ENCODE data around the gene ABCF2. TPM values are rescaled to one million over a fixed set of nuclear protein-coding genes. Genes with fewer than 3 reads are reported as not detected.

The ABCF2 gene
- total RNA-seq, 1 experiment from 2014 or later = 63.7 TPM

DNA sequence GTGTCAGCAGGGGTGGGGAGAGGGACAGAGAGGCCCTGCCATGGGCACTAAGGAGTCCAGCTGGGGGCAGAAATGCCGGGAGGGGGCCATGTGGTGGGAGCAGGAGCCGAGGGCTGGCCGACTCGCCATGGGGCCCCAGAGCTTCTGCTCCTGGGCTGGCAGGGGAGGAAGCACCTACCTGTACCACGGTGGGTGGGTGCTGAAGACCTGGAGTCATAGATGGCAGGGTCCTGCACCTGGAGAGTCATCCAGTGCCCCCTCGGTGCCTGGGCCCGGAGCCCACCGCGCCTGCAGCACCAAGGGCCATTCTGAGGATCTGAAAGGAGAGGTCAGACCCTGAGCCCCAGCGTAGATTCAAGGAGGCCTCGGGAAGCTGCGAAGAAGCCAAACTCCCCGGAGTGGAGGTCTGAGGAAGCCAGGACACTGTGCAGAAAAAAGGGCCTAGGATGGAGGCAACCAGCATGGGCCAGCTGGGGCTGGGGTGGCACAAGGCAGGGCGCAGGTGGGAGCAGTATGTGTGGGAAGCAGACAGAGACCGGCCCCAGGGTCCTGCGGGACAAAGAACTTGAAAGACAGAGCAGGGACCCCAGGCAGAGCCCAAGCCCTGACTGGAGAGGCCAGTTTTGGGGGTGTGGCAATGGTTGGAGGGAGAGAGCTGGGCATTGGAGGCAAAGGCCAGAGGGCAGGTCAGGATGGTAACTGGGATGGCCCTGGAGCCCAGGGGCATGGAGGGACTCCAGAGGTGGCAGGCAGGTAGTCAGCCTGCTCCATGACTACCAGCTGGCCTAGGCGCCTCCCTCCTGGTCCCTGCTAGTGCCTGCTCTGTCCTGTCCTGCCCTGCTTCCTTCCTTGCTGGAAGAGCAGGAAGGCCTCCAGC, 48.2 kb upstream of the ABCF2 start:
- H3K4me3 ChIP-seq (replicated peaks in 1 of 2; ENCODE audit: low read depth in 1 of 2, low read length in 2 of 2) = peak overlapping the region in 1 of 2 experiments; percentile 57; a peak in 1 of 4 replicates
- no peaks in the 10 kb centered on the region for H4K20me1 ChIP-seq (ENCODE audit: insufficient read depth)
- H3K27me3 ChIP-seq (ENCODE audit: insufficient read depth, low read length) = no peaks in the 10 kb centered on the region
- TF ChIP-seq CBX3 (IDR thresholded peaks at IDR 0.05; ENCODE audit: low read depth) = no peak
- TF ChIP-seq POLR2AphosphoS5 (IDR thresholded peaks at IDR 0.05; ENCODE audit: low read depth, low read length) = no peak
- TF ChIP-seq EZH2phosphoT487 (IDR thresholded peaks at IDR 0.05; ENCODE audit: borderline replicate concordance) = no peak
- no peak for TF ChIP-seq FOSL1 (IDR thresholded peaks at IDR 0.05; ENCODE audit: low read depth)
- TF ChIP-seq, protein P1, sequence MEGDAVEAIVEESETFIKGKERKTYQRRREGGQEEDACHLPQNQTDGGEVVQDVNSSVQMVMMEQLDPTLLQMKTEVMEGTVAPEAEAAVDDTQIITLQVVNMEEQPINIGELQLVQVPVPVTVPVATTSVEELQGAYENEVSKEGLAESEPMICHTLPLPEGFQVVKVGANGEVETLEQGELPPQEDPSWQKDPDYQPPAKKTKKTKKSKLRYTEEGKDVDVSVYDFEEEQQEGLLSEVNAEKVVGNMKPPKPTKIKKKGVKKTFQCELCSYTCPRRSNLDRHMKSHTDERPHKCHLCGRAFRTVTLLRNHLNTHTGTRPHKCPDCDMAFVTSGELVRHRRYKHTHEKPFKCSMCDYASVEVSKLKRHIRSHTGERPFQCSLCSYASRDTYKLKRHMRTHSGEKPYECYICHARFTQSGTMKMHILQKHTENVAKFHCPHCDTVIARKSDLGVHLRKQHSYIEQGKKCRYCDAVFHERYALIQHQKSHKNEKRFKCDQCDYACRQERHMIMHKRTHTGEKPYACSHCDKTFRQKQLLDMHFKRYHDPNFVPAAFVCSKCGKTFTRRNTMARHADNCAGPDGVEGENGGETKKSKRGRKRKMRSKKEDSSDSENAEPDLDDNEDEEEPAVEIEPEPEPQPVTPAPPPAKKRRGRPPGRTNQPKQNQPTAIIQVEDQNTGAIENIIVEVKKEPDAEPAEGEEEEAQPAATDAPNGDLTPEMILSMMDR (IDR thresholded peaks at IDR 0.05 in 2 of 3, conservative IDR thresholded peaks at IDR 0.05 in 1 of 3; ENCODE audit: borderline replicate concordance in 1 of 3, insufficient read depth in 1 of 3, low read depth in 2 of 3, low read length in 2 of 3) = no peak
- no peak for TF ChIP-seq EGR1 (IDR thresholded peaks at IDR 0.05; ENCODE audit: low read depth)
- no peak for TF ChIP-seq TCF7L2 (IDR thresholded peaks at IDR 0.05; ENCODE audit: borderline replicate concordance, extremely low read depth, insufficient read depth, insufficient read length)
- TF ChIP-seq, protein P2, sequence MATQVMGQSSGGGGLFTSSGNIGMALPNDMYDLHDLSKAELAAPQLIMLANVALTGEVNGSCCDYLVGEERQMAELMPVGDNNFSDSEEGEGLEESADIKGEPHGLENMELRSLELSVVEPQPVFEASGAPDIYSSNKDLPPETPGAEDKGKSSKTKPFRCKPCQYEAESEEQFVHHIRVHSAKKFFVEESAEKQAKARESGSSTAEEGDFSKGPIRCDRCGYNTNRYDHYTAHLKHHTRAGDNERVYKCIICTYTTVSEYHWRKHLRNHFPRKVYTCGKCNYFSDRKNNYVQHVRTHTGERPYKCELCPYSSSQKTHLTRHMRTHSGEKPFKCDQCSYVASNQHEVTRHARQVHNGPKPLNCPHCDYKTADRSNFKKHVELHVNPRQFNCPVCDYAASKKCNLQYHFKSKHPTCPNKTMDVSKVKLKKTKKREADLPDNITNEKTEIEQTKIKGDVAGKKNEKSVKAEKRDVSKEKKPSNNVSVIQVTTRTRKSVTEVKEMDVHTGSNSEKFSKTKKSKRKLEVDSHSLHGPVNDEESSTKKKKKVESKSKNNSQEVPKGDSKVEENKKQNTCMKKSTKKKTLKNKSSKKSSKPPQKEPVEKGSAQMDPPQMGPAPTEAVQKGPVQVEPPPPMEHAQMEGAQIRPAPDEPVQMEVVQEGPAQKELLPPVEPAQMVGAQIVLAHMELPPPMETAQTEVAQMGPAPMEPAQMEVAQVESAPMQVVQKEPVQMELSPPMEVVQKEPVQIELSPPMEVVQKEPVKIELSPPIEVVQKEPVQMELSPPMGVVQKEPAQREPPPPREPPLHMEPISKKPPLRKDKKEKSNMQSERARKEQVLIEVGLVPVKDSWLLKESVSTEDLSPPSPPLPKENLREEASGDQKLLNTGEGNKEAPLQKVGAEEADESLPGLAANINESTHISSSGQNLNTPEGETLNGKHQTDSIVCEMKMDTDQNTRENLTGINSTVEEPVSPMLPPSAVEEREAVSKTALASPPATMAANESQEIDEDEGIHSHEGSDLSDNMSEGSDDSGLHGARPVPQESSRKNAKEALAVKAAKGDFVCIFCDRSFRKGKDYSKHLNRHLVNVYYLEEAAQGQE (IDR thresholded peaks at IDR 0.05; ENCODE audit: low read depth) = no peak
- TF ChIP-seq SP1 (IDR thresholded peaks at IDR 0.05; ENCODE audit: low read depth) = no peak
- no peak for TF ChIP-seq POLR2A (IDR thresholded peaks at IDR 0.05; ENCODE audit: borderline replicate concordance, extremely low read depth, insufficient read depth, insufficient read length)
- no peak for TF ChIP-seq MAX (IDR thresholded peaks at IDR 0.05)
- no peak for TF ChIP-seq YY1 (IDR thresholded peaks at IDR 0.05; ENCODE audit: extremely low read depth, insufficient replicate concordance, low read depth, low read length)
- BruUV-seq (replicated peaks) = no TSS peak
- H3K79me2 ChIP-seq (ENCODE audit: insufficient read depth, low read length) = no peaks in the 10 kb centered on the region
- H3K4me1 ChIP-seq (ENCODE audit: control insufficient read depth in 1 of 2, insufficient read depth in 2 of 2, low read length in 2 of 2) = peaks cover 12 to 17% of the 10 kb centered on the region in 2 experiments; a peak in 3 of 4 replicates
- POLR2A ChIA-PET = no interaction called here
- H3K9ac ChIP-seq (ENCODE audit: low read length) = no peak overlapping the region
- H3K9me2 ChIP-seq (ENCODE audit: insufficient read depth) = no peaks in the 10 kb centered on the region
- H2AFZ ChIP-seq (ENCODE audit: low read depth, low read length, poor library complexity, severe bottlenecking) = no peak overlapping the region
- DNase-seq (ENCODE audit: low read depth, low spot score) (no peak), ATAC-seq (no peak)
- H3K36me3 ChIP-seq (ENCODE audit: control insufficient read depth in 1 of 2, insufficient read depth in 2 of 2, low read length in 2 of 2) = no peaks in the 10 kb centered on the region
- H3K4me2 ChIP-seq (ENCODE audit: low read length) = peak overlapping the region; percentile 83
- H3K9me3 ChIP-seq (ENCODE audit: control insufficient read depth in 1 of 2, insufficient read depth in 1 of 2, low read depth in 1 of 2, low read length in 2 of 2) = no peaks in the 10 kb centered on the region
- no peak overlapping the region for H3K27ac ChIP-seq (ENCODE audit: low read depth, low read length)
- RAD21 ChIA-PET (ENCODE audit: low non-redundant PET in 1 of 2, low total read pairs in 2 of 2, uncharacterized antibody in 2 of 2, unreplicated experiment in 2 of 2) = no interaction called here
- intact Hi-C loops (cut with micrococcal nuclease) = no loop called here
- CTCF ChIA-PET = no interaction called here
